ENCODE measurements around the gene CIRBP.

The CIRBP gene

GRCh38 chr19:1227304-1228054 is 41.7 kb upstream of the CIRBP start:
- TF ChIP-seq, protein P1, sequence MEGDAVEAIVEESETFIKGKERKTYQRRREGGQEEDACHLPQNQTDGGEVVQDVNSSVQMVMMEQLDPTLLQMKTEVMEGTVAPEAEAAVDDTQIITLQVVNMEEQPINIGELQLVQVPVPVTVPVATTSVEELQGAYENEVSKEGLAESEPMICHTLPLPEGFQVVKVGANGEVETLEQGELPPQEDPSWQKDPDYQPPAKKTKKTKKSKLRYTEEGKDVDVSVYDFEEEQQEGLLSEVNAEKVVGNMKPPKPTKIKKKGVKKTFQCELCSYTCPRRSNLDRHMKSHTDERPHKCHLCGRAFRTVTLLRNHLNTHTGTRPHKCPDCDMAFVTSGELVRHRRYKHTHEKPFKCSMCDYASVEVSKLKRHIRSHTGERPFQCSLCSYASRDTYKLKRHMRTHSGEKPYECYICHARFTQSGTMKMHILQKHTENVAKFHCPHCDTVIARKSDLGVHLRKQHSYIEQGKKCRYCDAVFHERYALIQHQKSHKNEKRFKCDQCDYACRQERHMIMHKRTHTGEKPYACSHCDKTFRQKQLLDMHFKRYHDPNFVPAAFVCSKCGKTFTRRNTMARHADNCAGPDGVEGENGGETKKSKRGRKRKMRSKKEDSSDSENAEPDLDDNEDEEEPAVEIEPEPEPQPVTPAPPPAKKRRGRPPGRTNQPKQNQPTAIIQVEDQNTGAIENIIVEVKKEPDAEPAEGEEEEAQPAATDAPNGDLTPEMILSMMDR (conservative IDR thresholded peaks at IDR 0.05; ENCODE audit: low read depth, low read length) = no peak
- DNase-seq (ENCODE audit: low read depth) = no peak
- no peak overlapping the region for H3K4me3 ChIP-seq (ENCODE audit: low read length)

DNA sequence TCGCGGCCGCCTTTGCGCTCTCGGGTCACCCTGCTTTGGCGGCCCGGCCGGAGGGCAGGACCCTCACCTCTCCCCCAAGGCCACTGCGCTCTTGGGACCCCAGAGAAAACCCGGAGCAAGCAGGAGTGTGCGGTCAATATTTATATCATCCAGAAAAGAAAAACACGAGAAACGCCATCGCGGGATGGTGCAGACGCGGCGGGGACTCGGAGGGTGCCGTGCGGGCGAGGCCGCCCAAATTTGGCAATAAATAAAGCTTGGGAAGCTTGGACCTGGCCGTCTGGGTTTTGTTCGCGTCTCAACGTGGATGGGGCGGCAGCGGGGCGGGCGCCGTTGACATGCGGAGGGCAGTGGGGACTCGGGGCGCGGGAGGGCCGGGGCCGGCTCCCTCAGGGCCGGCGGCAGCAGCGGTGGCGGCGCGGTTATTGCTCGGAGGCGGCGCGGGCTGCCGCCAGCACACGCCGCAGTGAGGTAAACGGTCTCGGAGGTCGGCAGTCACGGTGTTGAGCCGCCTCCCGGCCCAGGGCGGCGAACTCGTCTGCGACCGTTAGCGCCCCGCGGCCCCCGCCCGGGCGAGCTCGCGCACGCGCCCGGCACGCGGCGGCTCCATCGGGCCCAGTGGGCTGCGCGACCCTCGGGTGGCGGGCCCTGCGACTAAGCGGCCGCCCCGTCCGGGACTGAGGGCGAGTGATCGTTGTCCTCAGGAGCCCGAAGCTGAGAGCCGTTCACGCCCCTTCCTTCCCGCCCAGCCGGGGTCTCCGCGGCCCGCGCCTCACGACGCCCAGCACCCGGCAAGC is 40.8 kb upstream of the CIRBP start:
- no peak for DNase-seq (ENCODE audit: low read depth)
- TF ChIP-seq, protein P1 (conservative IDR thresholded peaks at IDR 0.05; ENCODE audit: low read depth, low read length) = no peak
- H3K4me3 ChIP-seq (ENCODE audit: low read length) = no peak overlapping the region

- TF ChIP-seq, protein P1 (conservative IDR thresholded peaks at IDR 0.05; ENCODE audit: low read depth, low read length) = no peak
- no peak overlapping the region for H3K4me3 ChIP-seq (ENCODE audit: low read length)
- no peak for DNase-seq (ENCODE audit: low read depth)
Observed at GRCh38 chr19:1229056-1229923, 39.8 kb upstream of the CIRBP start.

- DNase-seq (ENCODE audit: low read depth) = no peak
- TF ChIP-seq, protein P1 (conservative IDR thresholded peaks at IDR 0.05; ENCODE audit: low read depth, low read length) = no peak
- no peak overlapping the region for H3K4me3 ChIP-seq (ENCODE audit: low read length)
Observed at GRCh38 chr19:1229924-1230782, 39.0 kb upstream of the CIRBP start.

DNA sequence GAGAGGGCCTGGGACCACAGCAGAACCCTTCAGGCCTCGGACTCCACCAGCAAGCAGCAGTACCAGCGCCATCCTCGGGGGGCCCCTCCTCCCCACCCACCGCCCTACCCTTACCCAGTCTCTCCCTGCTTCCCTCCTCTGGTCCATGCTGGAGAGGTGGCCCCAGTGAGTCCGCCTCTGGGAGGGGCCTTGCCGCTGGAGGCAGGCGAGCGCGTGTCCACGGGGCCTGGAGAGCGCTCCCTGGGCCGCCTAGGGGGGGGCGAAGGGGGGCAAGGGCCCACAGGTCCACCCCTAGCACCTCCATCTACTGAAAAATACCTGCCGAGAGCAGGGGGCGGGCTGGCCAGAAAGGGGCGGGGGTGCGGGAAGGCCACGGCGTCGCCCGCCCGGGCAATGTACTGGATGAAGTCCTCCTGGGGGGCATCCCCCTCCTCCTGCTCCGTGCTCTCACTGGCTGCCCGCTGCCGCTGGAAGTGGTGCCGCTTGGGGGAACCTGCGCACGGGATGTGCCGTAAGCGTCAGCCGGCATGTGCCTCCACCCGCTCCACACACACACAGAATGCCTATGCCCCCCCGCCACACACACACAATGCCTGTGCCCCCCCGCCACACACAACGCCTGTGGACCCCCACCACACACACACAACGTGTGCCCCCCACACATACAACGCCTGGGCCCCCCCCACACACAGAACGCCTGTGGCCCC is 38.2 kb upstream of the CIRBP start:
- DNase-seq (ENCODE audit: low read depth) = no peak
- no peak overlapping the region for H3K4me3 ChIP-seq (ENCODE audit: low read length)
- TF ChIP-seq, protein P1 (conservative IDR thresholded peaks at IDR 0.05; ENCODE audit: low read depth, low read length) = no peak
